GM18858 (cell line): Measurements from ENCODE around the gene OR6N2.

Source experiments
- ATAC-seq: cut with Tn5 transposase; IDR thresholded peaks from one replicate; pipeline ENCODE4 v1.9.1; 2021; ENCODE audit not compliant: unreplicated experiment

OR6N2 gene

DNA sequence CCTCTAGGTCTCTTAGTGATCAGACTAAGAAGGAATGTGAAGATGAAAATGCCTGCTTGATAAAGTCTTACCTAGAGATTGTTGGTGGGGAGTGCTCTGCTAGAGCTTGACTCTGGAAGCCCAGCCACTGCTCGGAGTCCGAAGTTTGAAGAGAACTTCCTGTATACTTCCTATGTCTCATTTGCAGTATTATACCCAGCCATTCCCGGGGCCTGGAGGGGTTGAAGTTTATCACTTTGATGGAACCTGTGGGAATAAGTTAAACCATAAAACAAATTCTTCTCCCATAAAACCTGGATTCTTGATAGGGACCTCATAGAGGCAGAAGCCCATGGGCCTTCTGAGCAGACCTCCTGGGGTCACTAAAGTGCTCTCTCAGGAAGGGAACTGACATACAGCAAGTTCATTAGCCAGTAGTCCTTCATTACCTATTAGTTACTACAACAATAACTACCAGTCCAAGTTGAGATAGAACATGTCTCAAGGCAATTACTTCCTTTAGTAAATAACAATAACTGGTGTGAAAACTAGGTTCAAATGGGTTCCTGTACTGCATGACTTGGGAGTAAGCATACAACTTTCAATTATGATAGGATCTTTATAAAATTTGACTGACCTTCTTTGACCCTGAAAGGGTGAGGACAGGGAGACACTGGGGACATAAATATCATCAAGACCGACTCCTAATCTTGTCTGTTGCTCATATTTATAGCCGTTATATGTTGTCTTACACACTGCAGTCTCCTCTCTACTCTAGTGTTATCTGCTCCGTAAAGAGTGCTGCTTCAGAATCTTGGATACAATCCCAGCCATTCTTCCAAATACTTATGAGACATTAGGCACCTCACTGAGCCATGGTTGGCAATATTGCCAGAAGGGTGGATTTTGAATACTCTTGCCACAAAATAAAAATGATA lies 8.8 kb downstream of the OR6N2 start, which contains the start of gene OR6N1:
OR6N1 (minus strand) TSS at position 246 of the 917 bp plus-strand sequence. CDS start 5,513 bp downstream, outside the sequence.
- no peak for ATAC-seq

DNA sequence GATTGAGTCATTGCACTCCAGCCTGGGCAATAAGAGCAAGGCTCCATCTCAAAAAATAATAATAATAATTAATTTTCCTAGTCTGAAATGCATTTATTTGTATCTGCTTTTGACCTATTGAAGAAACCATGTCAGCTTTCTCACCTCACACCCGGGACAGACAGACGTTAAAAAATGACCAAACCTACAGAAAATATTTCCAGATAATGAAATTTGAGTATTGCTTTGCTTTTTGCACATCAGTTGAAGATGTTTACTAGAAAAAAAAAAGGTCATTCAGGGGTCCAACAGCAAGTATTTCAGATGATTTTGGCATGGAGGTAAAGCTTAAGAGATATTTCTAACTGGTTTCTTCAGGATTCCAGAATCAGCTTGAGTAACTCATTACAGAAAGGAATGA lies 26.6 kb downstream of the OR6N2 start, which contains the start of gene OR6K6:
OR6K6 (plus strand) TSS at position 301 of the 400 bp plus-strand sequence. CDS start 168 bp downstream, outside the sequence.
- ATAC-seq, result no peak

DNA sequence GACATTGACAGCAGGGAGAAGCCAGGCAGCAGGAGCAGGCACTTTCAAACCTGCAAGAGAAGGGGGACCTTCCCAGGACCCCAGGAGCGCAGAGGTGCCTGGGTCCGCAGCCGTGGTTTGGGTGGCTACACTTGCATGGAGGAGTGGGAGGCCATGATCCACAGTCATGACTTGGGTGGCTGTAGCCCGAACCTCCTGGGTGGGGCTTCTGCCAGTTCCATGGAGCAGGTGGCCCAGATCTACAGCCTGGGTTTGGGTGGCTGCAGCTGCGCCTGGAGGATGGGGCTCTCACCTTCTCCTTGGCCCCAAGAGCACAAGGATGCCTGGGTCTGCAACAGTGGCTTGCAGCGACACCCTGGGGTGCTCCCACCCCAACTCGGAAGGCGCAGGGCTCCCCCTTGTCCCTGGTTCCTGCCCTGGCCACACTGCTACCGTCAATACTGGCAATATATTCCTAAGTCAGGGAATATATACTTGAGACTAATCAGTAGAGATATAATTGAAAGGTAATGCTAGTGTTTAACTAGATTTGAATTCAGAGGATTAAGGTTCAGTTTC lies 28.8 kb downstream of the OR6N2 start:
- no peak for ATAC-seq

DNA sequence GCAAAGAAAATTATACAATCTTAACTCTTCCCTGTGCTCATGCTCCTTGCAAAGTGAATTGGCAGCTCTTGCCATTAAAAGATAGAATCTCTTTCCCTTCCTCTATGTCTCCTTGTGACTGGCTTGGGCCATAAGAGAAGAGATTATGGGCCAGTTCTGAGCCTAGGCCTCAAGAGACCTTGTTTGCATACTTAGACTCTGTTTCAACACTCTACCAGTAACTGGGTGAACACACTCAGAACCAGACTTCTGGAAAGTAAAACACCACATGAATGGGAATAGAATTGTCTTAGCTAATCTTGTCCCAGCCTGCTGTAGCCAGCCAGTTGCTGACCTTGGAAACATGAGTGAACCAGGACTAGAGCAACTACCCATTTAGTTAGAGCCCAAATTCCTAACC lies 45.2 kb downstream of the OR6N2 start:
- ATAC-seq, result no peak

DNA sequence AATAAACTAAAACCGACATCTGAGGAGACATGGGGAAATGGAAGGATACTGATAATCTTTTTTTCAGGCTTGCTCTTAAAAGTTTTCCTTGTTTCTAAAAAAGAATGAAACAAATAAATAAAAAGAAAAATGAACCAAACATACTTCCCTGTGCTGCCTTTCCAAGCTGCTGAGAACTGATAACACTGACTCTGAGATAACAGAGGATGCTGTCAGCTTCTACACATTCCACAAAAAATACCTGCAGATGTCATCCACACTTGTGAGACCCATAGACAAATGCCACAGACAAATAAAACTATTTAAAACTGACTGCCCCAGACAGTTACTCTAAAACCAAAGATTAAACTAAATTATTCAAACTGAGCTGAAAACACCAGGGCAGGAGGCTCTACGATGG lies 48.5 kb downstream of the OR6N2 start:
- ATAC-seq, result no peak

DNA sequence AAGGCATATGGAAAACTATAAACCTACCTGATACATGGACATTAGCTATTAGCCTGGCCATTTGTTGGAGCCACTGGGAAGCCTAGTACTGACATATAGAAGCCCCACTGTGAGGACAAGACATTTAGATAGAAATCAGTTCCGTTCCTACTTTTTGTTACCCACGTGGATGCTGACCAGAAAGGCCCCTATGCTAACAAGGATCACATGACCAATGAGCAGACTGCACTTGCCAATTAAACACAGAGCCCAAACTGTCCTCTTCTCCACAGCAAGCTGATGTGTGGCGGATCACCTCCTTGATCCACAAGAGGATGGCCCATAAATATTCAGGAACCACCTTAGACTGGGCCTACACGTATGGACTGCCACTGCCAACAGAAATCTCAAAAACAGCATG lies 49.3 kb downstream of the OR6N2 start:
- ATAC-seq, result no peak

DNA sequence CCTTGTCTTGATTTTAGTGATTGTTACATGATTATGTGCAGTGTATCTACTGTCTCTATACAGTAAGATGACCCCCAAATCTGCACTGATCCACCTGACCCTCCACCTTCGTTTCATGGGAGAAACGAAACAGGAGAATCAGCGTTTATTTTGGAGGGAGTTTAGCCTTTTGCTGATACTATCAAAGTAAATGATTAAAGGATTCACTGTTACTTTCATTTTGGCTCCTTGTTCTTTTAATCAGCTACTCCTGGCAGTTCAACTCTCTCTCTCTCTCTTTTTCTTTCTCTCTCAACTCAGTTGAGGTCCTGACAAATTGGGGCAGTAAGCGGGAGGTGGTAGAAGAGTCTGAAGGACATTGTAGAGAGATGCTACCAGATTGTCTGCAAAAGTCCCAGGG lies 50.6 kb downstream of the OR6N2 start:
- no peak for ATAC-seq

DNA sequence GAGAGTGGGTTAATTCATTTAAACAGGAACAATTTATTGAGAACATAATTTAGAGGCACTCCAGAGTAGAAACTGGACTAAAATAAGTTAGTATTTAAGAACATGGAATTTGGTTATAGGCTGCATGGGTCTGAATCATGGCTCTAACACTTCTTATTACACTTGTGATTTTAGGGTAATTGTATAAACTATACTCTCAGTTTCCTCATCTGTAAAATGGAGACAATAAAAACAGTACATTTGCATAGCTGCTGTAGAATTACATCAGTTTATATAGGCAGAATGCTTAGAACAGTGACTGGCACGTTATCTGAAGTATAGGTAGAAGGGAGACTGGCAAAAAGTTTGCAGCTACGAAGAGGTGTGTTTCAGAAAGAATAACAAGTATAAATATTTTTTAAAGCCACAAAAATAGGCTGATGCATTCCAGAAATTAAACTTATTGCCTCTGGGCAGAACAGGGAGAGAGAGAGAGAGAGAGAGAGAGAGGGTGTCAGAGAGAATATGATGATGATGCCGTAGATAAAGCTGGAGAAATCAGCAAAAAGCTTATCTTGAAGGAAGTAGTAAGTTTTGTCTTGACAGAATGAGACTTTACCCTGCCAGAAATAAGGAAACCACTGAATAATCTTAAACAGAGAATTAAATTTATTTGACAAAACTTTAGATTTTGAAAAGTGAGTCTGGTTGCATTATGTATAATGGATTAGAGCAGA lies 52.3 kb downstream of the OR6N2 start:
- ATAC-seq, result no peak

DNA sequence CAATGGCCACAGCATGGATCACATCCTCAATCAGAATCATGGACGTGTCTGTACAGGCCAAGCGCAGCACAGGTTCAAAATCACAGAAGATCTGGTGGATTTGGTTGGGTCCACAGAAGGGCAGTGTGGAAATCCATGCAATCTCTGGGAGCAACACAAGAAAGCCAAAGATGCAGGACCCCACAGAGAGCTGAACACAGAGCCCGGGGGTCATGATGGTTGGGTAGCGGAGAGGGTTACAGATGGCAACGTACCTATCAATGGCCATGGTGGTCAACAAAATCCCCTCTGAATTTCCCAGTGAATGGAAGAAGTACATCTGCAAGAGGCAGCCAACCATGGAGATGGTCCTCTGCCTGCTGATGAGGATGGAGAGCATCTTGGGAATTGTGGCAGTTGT lies 56.6 kb downstream of the OR6N2 start:
- ATAC-seq, result no peak
